A172 (cell line): ENCODE results near the gene IFT122. TPM values are rescaled to one million over a fixed set of nuclear protein-coding genes. Genes with fewer than 3 reads are reported as not detected.
A peak's percentile ranks its signal among the peaks of the same experiment; 100 is the strongest.

ENCODE experiments used
- DNase-seq: peaks from one replicate; pipeline ENCODE4 v3.0.0-alpha.2; 2015; ENCODE audit warnings: low spot score
- total RNA-seq: library from RNA; depleted of rRNA; stranded (reverse); fragments of >200 nt; shearing (Covaris generic); gene quantifications from 2 replicates; pipeline ENCODE4 v1.2.3, GENCODE V29; 2014

The IFT122 gene
- total RNA-seq, 1 experiment from 2014 or later = 22.3 TPM

- no peak for DNase-seq
These were observed 117.0 kb downstream of the IFT122 start for GRCh38 chr3:129556890-129557547.

GRCh38 chr3:129557548-129557894 lies 117.5 kb downstream of the IFT122 start:
- DNase-seq = no peak

GRCh38 chr3:129558081-129558771 lies 118.2 kb downstream of the IFT122 start:
- DNase-seq = peak; percentile 92

GRCh38 chr3:129558772-129559564 lies 118.9 kb downstream of the IFT122 start:
- peak; percentile 99 for DNase-seq

- DNase-seq = no peak
These were observed 119.6 kb downstream of the IFT122 start for GRCh38 chr3:129559565-129560079.

- peak; percentile 89 for DNase-seq
These were observed 120.3 kb downstream of the IFT122 start for GRCh38 chr3:129560269-129560787.

GRCh38 chr3:129560911-129561594 lies 121.0 kb downstream of the IFT122 start:
- DNase-seq = peak; percentile 96

GRCh38 chr3:129561619-129562248 lies 121.7 kb downstream of the IFT122 start:
- DNase-seq = no peak

- DNase-seq = no peak
These were observed 122.8 kb downstream of the IFT122 start for GRCh38 chr3:129562803-129563202.

- DNase-seq = no peak
These were observed 123.3 kb downstream of the IFT122 start for GRCh38 chr3:129563332-129563731.

- no peak for DNase-seq
These were observed 124.0 kb downstream of the IFT122 start for GRCh38 chr3:129563850-129564535.

GRCh38 chr3:129564981-129565644 lies 125.1 kb downstream of the IFT122 start:
- no peak for DNase-seq

- no peak for DNase-seq
These were observed 125.9 kb downstream of the IFT122 start for GRCh38 chr3:129565902-129566301.

- DNase-seq = no peak
These were observed 127.2 kb downstream of the IFT122 start for GRCh38 chr3:129567176-129567705.

GRCh38 chr3:129567939-129568338 lies 127.9 kb downstream of the IFT122 start:
- DNase-seq = no peak

GRCh38 chr3:129569856-129570255 lies 129.8 kb downstream of the IFT122 start:
- no peak for DNase-seq
